Measurements from ENCODE around the gene PDXDC1. TPM values are rescaled to one million over a fixed set of nuclear protein-coding genes. Genes with fewer than 3 reads are reported as not detected.
"Not testable (repeated sequence)": the region's sequence is repeated elsewhere in the genome, so short reads cannot be mapped to it uniquely, and the experiment has no call there.

The PDXDC1 gene
- polyA plus RNA-seq, 3 donors: 96.3 to 114 (median 110) TPM

DNA sequence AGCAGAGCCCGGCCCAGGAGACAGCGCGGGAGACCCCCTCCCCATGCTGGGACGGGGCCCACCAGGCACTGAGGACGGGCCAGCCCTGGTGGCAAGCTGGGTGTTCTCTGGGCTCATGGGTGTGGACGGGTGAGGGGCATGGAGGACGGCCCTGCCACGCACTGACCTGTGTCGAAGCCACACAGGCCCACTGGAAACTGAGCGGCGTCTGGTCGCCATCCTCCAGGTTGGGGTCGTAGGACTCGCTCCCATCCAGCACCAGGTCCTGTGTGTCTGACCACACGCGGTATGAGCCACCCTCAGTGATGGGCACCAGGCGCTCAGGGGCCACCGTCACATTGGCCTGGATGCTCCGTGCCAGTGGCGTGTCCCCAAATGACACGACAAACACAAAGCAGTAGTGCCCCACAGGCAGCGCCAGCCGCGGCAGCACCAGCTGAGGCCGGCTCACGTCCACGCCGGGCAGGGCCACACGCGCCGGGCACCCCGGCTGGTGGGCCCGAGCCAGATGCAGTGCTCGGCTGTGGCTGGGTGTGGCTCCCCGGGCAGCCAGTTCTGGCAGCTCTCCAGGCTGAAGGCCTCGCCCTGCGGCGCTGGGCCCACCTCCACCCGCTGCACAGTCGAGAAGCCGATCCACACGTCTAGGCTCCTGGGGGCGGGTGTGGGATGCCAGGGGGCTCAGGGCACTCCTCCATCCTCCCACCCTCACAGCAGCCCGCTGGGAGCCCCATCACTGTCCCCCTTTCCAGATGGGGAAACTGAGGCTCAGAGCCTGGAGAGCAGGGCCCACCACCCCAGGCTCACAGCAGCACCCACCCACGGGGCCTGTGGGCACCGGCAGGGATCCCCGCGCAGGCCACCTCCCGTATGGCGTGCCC is 160.9 kb downstream of the PDXDC1 start:
- DNase-seq (ENCODE audit: extremely low read depth in 1 of 11, low read depth in 9 of 11, low spot score in 4 of 11): not testable (repeated sequence)

DNA sequence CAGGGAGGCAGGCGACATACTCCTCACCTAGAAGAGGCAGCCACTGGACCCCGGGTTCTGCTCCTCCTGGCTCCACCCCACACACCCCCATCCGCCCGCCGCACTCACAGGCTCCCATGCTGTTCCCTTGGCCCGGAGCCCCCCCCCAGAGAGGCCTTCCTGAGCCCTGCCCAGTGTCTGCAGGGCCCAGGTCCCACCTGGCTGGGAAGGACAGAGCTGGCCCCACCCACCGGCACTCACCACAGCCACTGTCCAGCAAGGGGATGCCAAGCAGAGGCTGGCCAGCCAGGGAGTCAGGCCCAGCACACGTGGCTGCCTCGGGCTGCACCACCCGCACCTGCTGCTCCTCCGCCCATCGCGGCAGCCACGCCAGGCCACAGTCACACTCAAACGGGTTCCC is 162.7 kb downstream of the PDXDC1 start:
- not testable (repeated sequence) for DNase-seq (ENCODE audit: extremely low read depth in 1 of 11, low read depth in 9 of 11, low spot score in 4 of 11)

DNA sequence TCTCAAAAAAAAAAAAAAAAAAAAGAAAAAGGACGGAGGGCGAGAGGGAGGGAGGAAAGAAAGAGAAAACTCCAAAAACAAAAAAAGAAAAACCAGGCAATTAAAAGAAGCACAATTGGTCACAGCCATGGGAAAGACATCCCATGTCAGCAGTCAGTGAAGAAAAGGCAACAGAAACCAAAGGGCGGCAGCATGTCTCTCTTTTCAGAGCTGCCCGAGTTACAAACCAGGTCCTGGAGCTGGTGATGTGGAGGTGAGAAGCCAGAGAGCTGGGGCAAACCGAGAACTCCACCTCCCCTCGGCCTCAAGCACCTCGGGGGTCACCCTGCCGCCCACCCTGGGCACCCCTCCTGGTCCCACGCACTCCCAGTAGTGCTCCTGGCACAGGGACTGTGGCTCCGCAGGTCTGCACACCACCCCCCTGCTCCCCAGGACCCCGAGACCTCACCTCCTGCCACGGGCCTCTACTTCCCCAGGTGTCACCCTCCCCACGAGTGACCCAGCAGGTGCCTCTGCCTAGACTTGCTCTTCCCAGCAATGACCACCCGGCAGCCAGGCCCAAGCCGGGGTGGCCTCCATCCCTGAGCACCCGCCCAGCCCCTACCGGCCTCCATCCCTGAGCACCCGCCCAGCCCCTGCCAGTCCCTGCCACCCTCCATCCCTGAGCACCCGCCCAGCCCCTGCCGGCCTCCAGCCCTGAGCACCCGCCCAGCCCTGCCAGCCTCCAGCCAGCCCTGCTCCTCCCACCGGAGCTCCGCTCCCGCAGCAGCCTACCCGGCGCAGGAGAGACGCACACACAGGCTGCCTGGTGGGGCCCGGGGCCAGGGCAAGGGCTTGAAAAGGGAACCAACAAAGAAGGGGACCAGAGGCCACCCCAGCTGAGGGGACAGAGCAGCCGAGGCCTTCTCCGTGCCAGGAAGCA is 165.9 kb downstream of the PDXDC1 start:
- DNase-seq (ENCODE audit: extremely low read depth in 1 of 11, low read depth in 9 of 11, low spot score in 4 of 11): not testable (repeated sequence)

DNA sequence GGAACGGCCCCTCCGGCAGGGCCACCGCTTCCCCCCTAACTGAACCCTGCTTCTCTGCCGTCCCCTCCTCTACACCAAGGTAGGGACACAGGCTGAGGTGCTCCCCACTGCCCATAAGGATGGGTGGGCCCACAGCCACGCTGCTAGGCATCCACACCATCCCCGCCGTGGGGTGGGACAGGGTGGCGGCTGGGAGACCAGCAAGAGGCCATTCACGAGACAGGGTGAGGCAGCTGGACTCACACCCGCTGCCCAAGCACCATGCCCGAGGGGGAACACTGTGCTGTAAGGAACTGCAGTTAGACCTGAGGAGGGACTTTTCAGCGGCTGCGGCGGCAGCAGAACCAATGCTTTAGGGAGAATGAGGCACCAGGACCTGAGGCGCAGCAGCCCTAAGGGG is 166.8 kb downstream of the PDXDC1 start:
- DNase-seq (ENCODE audit: extremely low read depth in 1 of 11, low read depth in 9 of 11, low spot score in 4 of 11): no peak

DNA sequence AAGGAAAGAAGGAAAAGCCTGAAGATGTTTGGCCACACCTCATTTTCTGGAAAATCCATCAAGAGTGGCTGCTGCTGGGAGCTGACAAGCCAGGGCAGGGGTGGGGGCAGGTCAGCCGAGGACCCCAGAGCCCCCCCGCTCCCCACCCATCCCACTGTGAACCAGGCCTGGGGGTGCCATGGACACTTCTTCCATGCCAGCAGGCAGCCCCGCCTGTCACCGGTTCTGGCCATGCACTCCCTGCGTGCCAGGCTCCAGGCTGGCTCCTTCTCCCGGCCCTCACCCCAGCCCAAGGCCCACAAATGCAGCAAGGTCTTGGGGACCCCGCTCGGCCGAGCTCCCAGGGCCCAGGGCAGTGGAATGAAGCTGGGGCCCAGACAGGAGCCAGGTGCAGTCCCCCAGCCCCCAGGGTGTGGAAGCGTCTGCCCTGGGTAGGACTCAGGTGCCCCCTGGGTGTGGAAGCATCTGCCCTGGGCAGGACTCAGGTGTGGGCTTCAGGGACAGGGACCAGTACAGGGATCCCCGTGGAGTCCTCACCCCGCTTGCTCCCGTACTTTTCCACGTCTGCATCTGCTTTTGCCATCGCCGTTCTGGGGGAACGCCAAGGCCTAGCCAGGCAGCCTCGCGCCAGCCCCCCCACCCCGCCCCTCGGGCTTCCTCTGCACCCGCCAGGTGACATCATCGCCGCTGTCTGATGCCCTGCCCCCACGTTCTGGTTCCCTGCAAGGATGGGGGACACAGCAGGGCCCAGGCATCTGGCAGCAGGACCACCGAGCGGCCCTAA is 167.5 kb downstream of the PDXDC1 start:
- not testable (repeated sequence) for DNase-seq (ENCODE audit: extremely low read depth in 1 of 11, low read depth in 9 of 11, low spot score in 4 of 11)

DNA sequence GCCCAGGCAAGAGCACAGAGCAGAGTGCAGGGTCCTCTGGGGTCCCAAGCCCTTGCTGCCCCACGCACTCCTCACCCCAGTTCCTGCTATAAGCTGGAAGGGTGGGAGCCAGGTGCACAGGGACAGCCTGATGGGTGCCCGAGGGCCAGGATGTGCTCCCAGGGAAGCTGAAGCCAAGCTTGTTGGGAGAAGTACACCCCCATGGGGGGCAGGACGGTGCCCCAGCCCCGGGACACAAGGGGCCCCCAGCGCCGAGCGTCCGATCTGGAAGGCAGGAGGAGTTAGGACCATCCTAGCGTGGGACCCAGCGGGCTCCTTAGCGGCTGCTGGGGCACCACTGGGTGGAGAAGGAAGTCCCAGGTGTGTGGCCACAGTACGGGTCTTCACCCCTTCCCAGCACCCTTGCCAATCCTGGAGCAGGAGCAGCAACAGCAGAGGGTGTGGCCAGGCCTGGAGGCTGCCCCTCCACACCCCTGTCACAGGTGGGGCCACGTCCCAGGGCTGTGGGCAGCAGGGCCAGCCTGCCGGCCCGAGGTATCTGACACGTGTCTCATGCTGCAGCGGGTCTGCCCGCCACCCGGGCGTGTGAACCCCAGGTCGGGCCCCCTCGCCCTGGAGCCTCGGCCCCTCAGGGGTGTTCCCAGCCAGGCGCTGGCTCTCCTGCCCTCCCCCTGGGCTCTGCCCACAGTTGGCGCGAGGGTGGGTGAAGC is 168.2 kb downstream of the PDXDC1 start:
- not testable (repeated sequence) for DNase-seq (ENCODE audit: extremely low read depth in 1 of 11, low read depth in 9 of 11, low spot score in 4 of 11)

DNA sequence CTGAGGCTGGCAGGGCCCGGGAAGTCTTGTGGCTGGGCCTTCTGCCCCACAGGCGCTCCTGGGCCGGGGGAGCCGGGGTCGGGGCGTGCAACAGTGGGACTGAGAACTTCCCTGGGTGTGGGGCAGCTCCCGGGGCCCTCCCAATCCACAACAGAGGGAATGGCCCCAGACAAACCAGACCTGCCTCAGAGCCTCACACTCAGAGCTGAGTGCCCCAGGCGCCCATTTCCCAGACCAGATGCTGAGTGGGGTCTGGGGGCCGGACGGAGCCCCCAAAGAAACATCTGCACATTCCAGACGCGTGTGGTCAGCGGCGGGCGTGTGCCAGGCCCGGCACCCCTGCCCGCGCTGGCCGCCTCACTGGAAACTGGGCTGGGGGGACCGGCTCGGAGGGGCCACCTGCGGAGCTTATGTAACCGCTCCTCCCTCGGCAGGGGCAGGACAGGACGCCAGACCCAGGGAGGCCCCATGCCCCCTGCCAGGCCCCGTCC is 168.8 kb downstream of the PDXDC1 start:
- DNase-seq (ENCODE audit: extremely low read depth in 1 of 11, low read depth in 9 of 11, low spot score in 4 of 11): not testable (repeated sequence)

DNA sequence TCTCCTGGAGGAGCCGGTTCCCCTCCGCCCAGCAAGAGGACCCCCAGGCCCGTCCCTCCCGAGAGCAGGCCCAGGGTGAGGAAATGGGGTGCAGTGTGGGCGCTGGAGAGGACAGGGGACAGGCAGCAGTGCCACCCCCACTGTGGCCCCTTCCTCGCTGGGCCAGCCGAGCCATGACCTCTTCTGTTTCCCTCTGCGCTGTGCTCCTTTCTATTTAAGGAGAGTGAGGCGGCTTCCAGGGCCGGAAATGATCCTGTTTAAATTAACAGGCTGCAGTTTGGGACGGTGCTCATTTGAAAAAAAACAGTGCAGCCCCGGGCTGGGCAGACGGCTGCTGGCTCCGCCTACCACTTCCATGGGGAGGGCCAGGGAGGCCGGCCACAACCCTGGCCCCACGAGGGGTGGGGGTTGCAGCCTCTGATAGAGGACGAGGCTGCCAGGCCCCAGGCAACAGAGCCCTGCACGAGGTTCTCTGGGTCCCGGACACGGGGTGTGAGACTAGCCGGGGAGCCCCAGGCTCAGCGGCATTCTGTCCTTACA is 169.3 kb downstream of the PDXDC1 start:
- peak in 1 of 11 donors; percentile 11 for DNase-seq (ENCODE audit: extremely low read depth in 1 of 11, low read depth in 9 of 11, low spot score in 4 of 11)

DNA sequence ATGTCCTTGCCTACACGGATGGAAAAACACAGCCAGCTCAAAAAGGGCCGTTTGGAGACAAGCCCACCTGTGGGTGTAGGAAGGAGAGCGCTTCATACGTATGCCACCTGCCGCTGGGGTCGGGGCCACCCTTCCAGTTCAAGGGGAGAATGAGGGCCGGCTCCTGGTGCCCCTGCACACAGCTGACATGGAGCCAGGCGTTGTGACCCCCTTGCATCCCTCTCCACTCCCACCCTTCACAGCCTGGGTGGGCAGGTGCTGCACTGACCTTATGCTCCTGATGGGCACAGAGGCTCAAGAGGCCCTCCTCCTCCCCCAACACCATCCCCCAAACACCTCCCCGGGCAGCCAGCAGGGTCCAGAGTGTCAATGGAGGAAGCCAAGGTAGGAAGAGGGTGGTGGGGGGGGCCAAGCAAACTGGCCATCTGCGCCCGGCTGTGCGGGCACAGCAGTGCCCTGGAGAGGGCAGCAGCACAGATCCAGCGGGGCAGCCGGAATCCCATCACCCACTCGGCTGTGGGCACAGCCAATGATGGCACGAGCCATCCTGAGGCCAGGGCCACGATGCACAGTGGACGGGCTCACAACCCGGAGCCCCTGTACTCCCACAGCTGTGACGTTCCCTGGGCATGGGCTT is 170.1 kb downstream of the PDXDC1 start:
- DNase-seq (ENCODE audit: extremely low read depth in 1 of 11, low read depth in 9 of 11, low spot score in 4 of 11): not testable (repeated sequence)

DNA sequence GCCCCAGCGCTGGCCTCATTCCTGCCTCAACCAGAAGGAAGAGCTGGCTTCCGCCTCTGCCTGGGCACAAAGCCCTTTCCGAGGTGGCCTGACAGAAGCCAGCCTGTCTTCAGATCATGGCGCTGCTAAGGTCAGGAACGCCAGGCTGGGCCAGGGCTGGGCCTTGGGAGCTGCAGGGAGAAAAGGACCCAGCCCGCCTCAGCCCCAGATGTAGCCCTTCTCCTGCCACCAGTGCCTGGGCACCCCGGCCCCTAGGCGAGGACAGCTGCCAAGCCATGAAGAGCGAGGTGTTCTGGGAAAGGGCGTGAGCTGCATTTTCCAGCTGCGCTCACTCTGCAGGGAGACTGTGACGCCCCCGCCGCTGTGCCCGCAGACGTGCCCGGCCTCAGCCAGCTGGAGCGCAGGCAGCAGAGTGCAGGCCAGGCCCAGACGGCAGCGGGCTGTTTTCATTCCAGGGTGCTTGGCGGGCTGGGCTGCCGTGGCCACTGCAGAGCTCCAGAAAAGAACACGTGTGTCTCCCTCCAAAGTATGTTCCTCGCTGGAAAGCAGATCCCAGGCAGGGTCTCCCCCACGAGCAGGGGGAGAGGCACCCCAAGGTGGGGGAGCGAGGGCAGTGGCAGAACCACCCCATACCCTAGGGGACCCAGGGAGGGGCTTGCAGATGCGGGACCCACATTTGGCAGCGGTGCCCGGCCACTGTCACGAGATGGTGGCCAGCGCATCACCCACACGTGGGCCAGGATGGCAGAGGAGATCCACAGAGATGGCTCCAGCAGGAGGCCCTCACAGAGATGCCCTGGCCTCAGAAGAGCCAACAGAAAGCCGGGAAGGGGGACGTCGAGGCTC is 170.8 kb downstream of the PDXDC1 start:
- not testable (repeated sequence) for DNase-seq (ENCODE audit: extremely low read depth in 1 of 11, low read depth in 9 of 11, low spot score in 4 of 11)

DNA sequence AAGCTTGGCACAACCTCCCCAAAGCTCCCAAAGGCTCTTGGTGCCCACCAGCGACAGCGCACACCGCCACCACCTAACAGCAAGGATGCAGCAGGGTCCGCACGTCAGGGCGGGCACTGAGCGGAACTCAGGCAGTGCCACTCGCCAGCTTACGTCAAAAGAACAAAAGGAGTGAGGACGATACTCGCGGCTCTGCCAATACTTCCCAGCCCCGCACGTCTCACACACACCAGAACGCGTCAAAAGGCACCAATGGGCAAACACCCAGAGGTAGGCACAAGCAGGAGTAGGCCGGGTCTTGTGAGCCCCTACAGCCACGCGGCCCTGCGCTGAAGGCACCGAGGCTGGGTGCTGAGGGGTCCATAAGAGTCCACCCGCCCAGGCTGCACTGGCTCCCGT is 171.4 kb downstream of the PDXDC1 start:
- not testable (repeated sequence) for DNase-seq (ENCODE audit: extremely low read depth in 1 of 11, low read depth in 9 of 11, low spot score in 4 of 11)

DNA sequence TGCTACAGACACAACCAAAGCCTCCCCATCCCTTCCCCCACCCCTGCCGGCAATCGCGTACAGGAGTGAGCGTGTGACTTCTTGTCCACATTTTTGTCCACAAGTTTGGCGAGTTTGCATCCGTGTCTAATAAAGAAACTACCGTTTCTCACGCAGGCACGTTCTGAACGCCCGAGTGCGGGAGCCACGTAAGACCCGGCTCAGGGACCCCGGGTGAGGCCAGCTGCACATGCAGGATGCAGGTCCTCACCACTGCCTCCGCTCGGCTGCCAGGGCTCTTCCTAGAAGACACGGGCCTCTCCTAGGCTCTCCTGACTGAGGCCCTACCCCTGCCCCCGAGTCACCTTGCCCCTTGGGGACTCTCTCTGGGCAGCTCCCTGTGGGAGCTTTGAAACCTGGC is 174.0 kb downstream of the PDXDC1 start:
- not testable (repeated sequence) for DNase-seq (ENCODE audit: extremely low read depth in 1 of 11, low read depth in 9 of 11, low spot score in 4 of 11)

DNA sequence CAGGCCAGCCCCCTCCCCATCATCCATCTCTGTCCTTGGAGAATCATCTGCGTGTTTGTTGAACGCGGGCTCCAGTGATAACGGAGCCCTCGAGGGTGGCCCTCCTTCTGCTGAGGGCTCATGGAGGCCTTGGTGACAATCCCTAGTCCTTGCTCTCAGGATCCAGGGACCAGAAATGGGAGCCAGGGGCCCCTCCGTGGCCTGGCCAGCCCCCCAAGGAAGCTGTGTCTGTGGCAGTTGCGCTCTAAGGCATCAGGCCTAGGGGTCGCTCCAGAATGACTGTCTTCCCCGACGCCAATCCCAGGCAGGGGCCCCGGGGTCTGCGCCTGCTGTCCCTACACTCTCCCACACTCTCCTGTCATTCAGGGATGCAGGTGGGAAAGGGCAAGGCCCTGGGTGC is 174.4 kb downstream of the PDXDC1 start:
- DNase-seq (ENCODE audit: extremely low read depth in 1 of 11, low read depth in 9 of 11, low spot score in 4 of 11): not testable (repeated sequence)

DNA sequence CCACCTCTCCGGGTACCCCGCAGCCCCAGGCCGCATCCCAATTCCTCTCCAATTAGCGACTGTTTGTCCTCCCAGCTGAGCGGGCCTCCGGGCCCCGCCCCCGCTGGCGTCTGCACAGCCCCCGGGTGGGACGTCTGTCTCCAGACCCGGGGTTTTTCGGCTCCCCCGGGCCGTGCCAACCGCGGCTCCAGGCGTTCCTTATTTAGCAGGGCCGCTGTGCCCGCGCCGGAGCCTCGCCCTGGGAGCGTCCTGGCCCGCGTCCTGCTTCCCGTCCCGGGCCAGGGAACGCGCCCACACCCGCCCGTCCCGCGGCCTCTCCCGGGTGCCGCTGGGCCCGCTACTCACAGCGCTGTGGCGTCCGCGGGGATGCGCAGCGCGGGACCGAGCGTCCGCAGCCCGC is 179.2 kb downstream of the PDXDC1 start:
- not testable (repeated sequence) for DNase-seq (ENCODE audit: extremely low read depth in 1 of 11, low read depth in 9 of 11, low spot score in 4 of 11)

DNA sequence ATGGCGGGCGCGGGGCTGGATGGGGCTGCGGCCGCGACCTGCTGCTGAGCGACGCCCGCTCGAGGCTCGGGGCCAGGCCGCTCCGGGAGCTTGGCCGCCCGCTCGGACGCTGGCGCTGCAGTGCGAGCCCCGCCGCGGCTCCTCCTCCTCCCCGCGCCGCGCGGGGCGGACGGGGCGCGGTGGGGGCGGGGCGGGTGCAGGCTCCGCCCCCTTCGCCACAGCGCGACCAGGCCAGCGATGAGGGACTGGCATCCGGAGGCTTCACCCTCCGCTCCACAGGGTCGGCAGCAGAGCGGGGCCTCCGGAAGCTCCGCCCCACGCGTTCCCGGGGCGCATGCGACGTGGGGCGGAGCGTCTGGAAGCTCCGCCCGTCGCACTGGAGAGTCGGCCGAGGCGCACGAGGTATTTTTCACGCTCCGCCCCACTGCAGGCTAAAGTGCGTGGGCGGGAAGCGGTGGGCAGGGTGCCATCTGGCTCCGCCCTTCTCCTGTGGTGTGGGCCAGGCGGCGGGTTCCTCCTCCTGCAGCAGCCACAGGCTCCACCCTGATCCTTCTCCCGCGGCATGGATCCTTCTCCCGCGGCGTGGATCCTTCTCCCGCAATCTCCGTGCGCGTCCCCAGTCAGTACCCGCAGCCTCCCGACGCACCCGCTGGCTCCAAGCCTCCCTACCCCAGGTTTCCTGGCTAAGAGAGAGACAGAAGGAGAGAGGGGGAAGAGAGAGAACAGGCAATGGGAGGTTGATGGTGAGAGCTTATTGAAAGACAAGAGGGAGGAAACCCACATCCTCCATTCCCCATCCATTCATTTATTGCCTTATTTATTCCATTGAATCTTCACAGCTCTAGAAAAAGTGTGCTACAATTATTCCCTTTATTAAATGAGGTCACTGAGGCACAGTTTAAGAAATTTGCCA is 180.1 kb downstream of the PDXDC1 start:
- DNase-seq (ENCODE audit: extremely low read depth in 1 of 11, low read depth in 9 of 11, low spot score in 4 of 11): peak; percentile 60 to 87 (median 82)

DNA sequence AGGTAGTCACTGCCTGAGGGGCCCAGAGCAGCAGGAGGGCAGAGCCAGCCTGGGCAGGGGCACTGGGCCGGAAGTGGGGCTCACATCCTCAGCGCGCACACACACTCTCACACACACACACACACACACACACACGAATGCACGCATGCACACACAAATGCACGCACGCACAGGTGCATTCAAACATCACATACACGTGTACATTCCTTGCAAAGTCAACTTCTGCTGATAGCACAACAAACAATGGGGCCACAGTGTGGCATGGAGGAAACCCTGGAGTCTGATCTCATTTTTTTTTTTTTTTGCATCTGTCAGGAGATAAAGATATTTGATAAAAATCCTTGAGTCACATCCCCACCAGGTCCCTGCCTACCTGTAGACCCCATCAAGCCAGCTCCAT is 182.8 kb downstream of the PDXDC1 start:
- not testable (repeated sequence) for DNase-seq (ENCODE audit: extremely low read depth in 1 of 11, low read depth in 9 of 11, low spot score in 4 of 11)

All from renal cortex interstitium (tissue), 11 donors.